HUES48 (cell line): ENCODE measurements around the gene TNIK.

ENCODE experiments used
- H3K27ac ChIP-seq: one replicate; pipeline ENCODE4 v1.7.0; 2013; ENCODE audit warnings: low read depth, low read length, inconsistent platforms
- H3K27me3 ChIP-seq: 2 replicates; pipeline ENCODE4 v1.6.1; 2013; ENCODE audit warnings: mild to moderate bottlenecking, low read length; ENCODE audit not compliant: control insufficient read depth, insufficient read depth
- H3K36me3 ChIP-seq: 2 replicates; pipeline ENCODE4 v1.6.1; 2013; ENCODE audit warnings: low read length; ENCODE audit not compliant: control insufficient read depth, insufficient read depth
- H3K4me1 ChIP-seq: 2 replicates; pipeline ENCODE4 v1.6.1; 2013; ENCODE audit warnings: mild to moderate bottlenecking, low read length; ENCODE audit not compliant: control insufficient read depth, insufficient read depth
- H3K4me3 ChIP-seq: 2 replicates; pipeline ENCODE4 v1.5.1; 2013; ENCODE audit warnings: mild to moderate bottlenecking, low read depth, low read length
- H3K9ac ChIP-seq: 2 replicates; pipeline ENCODE4 v1.6.1; 2013; ENCODE audit warnings: mild to moderate bottlenecking, low read depth, low read length, moderate library complexity
- H3K9me3 ChIP-seq: 2 replicates; pipeline ENCODE4 v1.6.1; 2013; ENCODE audit warnings: low read length; ENCODE audit not compliant: control insufficient read depth, insufficient read depth

Gene TNIK

GRCh38 chr3:171058873-171059603 lies 401.2 kb downstream of the TNIK start:
- H3K9ac ChIP-seq, result no peak overlapping the region
- no peaks in the 10 kb centered on the region for H3K9me3 ChIP-seq
- H3K4me1 ChIP-seq, result peaks cover 18% of the 10 kb centered on the region
- no peak overlapping the region for H3K27ac ChIP-seq
- no peaks in the 10 kb centered on the region for H3K27me3 ChIP-seq
- H3K36me3 ChIP-seq, result no peaks in the 10 kb centered on the region
- H3K4me3 ChIP-seq, result no peak overlapping the region

GRCh38 chr3:171058058-171058457 lies 402.1 kb downstream of the TNIK start:
- peaks cover 18% of the 10 kb centered on the region for H3K4me1 ChIP-seq
- H3K4me3 ChIP-seq, result no peak overlapping the region
- no peak overlapping the region for H3K9ac ChIP-seq
- no peaks in the 10 kb centered on the region for H3K36me3 ChIP-seq
- no peak overlapping the region for H3K27ac ChIP-seq
- H3K27me3 ChIP-seq, result no peaks in the 10 kb centered on the region
- no peaks in the 10 kb centered on the region for H3K9me3 ChIP-seq

- Histone ChIP-seq H3K9me3 (no peaks in the 10 kb centered on the region), H3K27ac (no peak overlapping the region), H3K9ac (no peak overlapping the region), H3K4me1 (peaks cover 13% of the 10 kb centered on the region), H3K36me3 (no peaks in the 10 kb centered on the region), H3K27me3 (no peaks in the 10 kb centered on the region), H3K4me3 (no peak overlapping the region)
Measured at GRCh38 chr3:171057072-171057471, 403.1 kb downstream of the TNIK start.

GRCh38 chr3:171056528-171056927 lies 403.7 kb downstream of the TNIK start:
- Histone ChIP-seq H3K4me1 (peaks cover 8% of the 10 kb centered on the region), H3K9ac (no peak overlapping the region), H3K36me3 (no peaks in the 10 kb centered on the region), H3K27ac (no peak overlapping the region), H3K9me3 (no peaks in the 10 kb centered on the region), H3K27me3 (no peaks in the 10 kb centered on the region), H3K4me3 (no peak overlapping the region)

GRCh38 chr3:171055336-171056178 lies 404.6 kb downstream of the TNIK start:
- Histone ChIP-seq H3K9me3 (no peaks in the 10 kb centered on the region), H3K36me3 (no peaks in the 10 kb centered on the region), H3K4me1 (no peaks in the 10 kb centered on the region), H3K27me3 (no peaks in the 10 kb centered on the region), H3K4me3 (no peak overlapping the region), H3K27ac (no peak overlapping the region), H3K9ac (no peak overlapping the region)

GRCh38 chr3:171054921-171055320 lies 405.3 kb downstream of the TNIK start:
- H3K27ac ChIP-seq, result no peak overlapping the region
- no peaks in the 10 kb centered on the region for H3K27me3 ChIP-seq
- no peaks in the 10 kb centered on the region for H3K36me3 ChIP-seq
- no peak overlapping the region for H3K4me3 ChIP-seq
- no peaks in the 10 kb centered on the region for H3K4me1 ChIP-seq
- no peak overlapping the region for H3K9ac ChIP-seq
- H3K9me3 ChIP-seq, result no peaks in the 10 kb centered on the region

- H3K4me1 ChIP-seq, result 0 out of 2 replicates have a peak, but pooled peaks cover 4% of the 10 kb centered on the region
- no peaks in the 10 kb centered on the region for H3K9me3 ChIP-seq
- H3K4me3 ChIP-seq, result no peak overlapping the region
- H3K36me3 ChIP-seq, result no peaks in the 10 kb centered on the region
- no peaks in the 10 kb centered on the region for H3K27me3 ChIP-seq
- H3K9ac ChIP-seq, result no peak overlapping the region
- no peak overlapping the region for H3K27ac ChIP-seq
Measured at GRCh38 chr3:171054231-171054630, 406.0 kb downstream of the TNIK start.

GRCh38 chr3:171049861-171050444 lies 410.3 kb downstream of the TNIK start:
- Histone ChIP-seq H3K36me3 (no peaks in the 10 kb centered on the region), H3K27ac (no peak overlapping the region), H3K9ac (no peak overlapping the region), H3K4me1 (0 out of 2 replicates have a peak, but pooled peaks cover 4% of the 10 kb centered on the region), H3K9me3 (no peaks in the 10 kb centered on the region), H3K4me3 (no peak overlapping the region), H3K27me3 (no peaks in the 10 kb centered on the region)

- no peak overlapping the region for H3K27ac ChIP-seq
- H3K9ac ChIP-seq, result no peak overlapping the region
- H3K9me3 ChIP-seq, result no peaks in the 10 kb centered on the region
- H3K4me1 ChIP-seq, result peaks cover 9% of the 10 kb centered on the region; the same call in 1 of the 2 replicates
- H3K36me3 ChIP-seq, result no peaks in the 10 kb centered on the region
- no peak overlapping the region for H3K4me3 ChIP-seq
- no peaks in the 10 kb centered on the region for H3K27me3 ChIP-seq
Measured at GRCh38 chr3:171046760-171047159, 413.4 kb downstream of the TNIK start.

GRCh38 chr3:171044835-171045793 lies 415.1 kb downstream of the TNIK start:
- peaks cover 9% of the 10 kb centered on the region; the same call in 1 of the 2 replicates for H3K4me1 ChIP-seq
- H3K9ac ChIP-seq, result no peak overlapping the region
- H3K27ac ChIP-seq, result no peak overlapping the region

More at GRCh38 chr3:171044835-171045793, 415.1 kb downstream of the TNIK start:
- H3K36me3 ChIP-seq, result no peaks in the 10 kb centered on the region
- no peaks in the 10 kb centered on the region for H3K27me3 ChIP-seq
- H3K9me3 ChIP-seq, result no peaks in the 10 kb centered on the region
- H3K4me3 ChIP-seq, result no peak overlapping the region
